Vagina (tissue), 2 donors: ENCODE results near the gene FCHSD2. TPM values are rescaled to one million over a fixed set of nuclear protein-coding genes. Genes with fewer than 3 reads are reported as not detected.

Source experiments
- DNase-seq, 2 donors: peaks; one replicate each; pipeline ENCODE4 v3.0.0-alpha.2; 2017; ENCODE audit errors: extremely low spot score in 2 of 2
- H3K27ac ChIP-seq: fragments of 200-600 bp; sonication (generic); one replicate; pipeline ENCODE4 v1.5.1; 2019
- H3K27me3 ChIP-seq: fragments of 200-600 bp; sonication (generic); one replicate; pipeline ENCODE4 v1.5.1; 2019
- H3K36me3 ChIP-seq, 2 donors: fragments of 200-600 bp; sonication (generic); one replicate each; pipeline ENCODE4 v1.5.1; 2017 to 2019
- H3K4me1 ChIP-seq: fragments of 200-600 bp; sonication (generic); one replicate; pipeline ENCODE4 v1.5.1; 2019
- H3K4me3 ChIP-seq, 2 donors: fragments of 200-600 bp; sonication (generic); 1 replicate in 1 of 2; 2 replicates in 1 of 2; pipeline ENCODE4 v1.5.1; 2016 to 2019
- H3K9me3 ChIP-seq: fragments of 200-600 bp; sonication (generic); one replicate; pipeline ENCODE4 v1.5.1; 2019
- CTCF ChIP-seq, 3 experiments: fragments of 450-650 bp in 2 of 3; fragments of 200-600 bp in 1 of 3; sonication (generic) in 1 of 3; IDR thresholded peaks; one replicate each; pipeline ENCODE4 v1.5.1; 2017 to 2019; ENCODE audit warnings: antibody characterized with exemption in 3 of 3, mild to moderate bottlenecking in 2 of 3, moderate library complexity in 2 of 3
- POLR2A ChIP-seq, 2 donors: fragments of 450-650 bp; IDR thresholded peaks; one replicate each; pipeline ENCODE4 v1.6.1; 2017; ENCODE audit warnings: antibody characterized with exemption in 2 of 2, mild to moderate bottlenecking in 2 of 2, moderate library complexity in 2 of 2
- POLR2AphosphoS5 ChIP-seq, 2 donors: sonication (generic); formaldehyde crosslinking; IDR thresholded peaks; one replicate each; pipeline ENCODE4 v1.9.0; 2017; ENCODE audit warnings: antibody characterized with exemption in 2 of 2, mild to moderate bottlenecking in 2 of 2, low read depth in 1 of 2; ENCODE audit not compliant: insufficient read depth in 1 of 2
- intact Hi-C: fragments of 100-400 bp; cut with DNase I; formaldehyde crosslinking; loops from one replicate; pipeline ENCODE4 v1.15.1; 2023
- total RNA-seq: library from RNA; depleted of rRNA; stranded (reverse); fragments of >200 nt; gene quantifications from one replicate; pipeline ENCODE4 v1.2.3, GENCODE V29; 2016

The FCHSD2 gene
- total RNA-seq, 1 donor from 2014 or later, result 15.7 TPM

GRCh38 chr11:73003088-73003487, 139.0 kb downstream of the FCHSD2 start:
- no peak for DNase-seq
- TF ChIP-seq POLR2A (IDR thresholded peaks at IDR 0.05) (no peak), POLR2AphosphoS5 (IDR thresholded peaks at IDR 0.05; ENCODE audit: insufficient read depth in 1 of 2, low read depth in 1 of 2) (no peak), CTCF (IDR thresholded peaks at IDR 0.05) (no peak)
- intact Hi-C loops, result no loop called here
- Histone ChIP-seq H3K27ac (no peak overlapping the region), H3K9me3 (no peaks in the 10 kb centered on the region), H3K27me3 (no peaks in the 10 kb centered on the region), H3K4me1 (no peaks in the 10 kb centered on the region), H3K4me3 (no peak overlapping the region), H3K36me3 (no peaks in the 10 kb centered on the region)

- no peaks in the 10 kb centered on the region for H3K27me3 ChIP-seq
- H3K4me3 ChIP-seq, result no peak overlapping the region
- no peak for TF ChIP-seq POLR2A (IDR thresholded peaks at IDR 0.05)
- TF ChIP-seq CTCF (IDR thresholded peaks at IDR 0.05), result no peak
- TF ChIP-seq POLR2AphosphoS5 (IDR thresholded peaks at IDR 0.05; ENCODE audit: insufficient read depth in 1 of 2, low read depth in 1 of 2), result no peak
- no peaks in the 10 kb centered on the region for H3K36me3 ChIP-seq
- DNase-seq, result no peak
- H3K9me3 ChIP-seq, result no peaks in the 10 kb centered on the region
- no peaks in the 10 kb centered on the region for H3K4me1 ChIP-seq
- H3K27ac ChIP-seq, result no peak overlapping the region
- intact Hi-C loops, result no loop called here
Observed at GRCh38 chr11:73002214-73002613, 139.9 kb downstream of the FCHSD2 start.

GRCh38 chr11:73001615-73002014, 140.5 kb downstream of the FCHSD2 start:
- Histone ChIP-seq H3K36me3 (no peaks in the 10 kb centered on the region), H3K9me3 (no peaks in the 10 kb centered on the region), H3K27ac (no peak overlapping the region), H3K27me3 (no peaks in the 10 kb centered on the region), H3K4me1 (peaks cover 4% of the 10 kb centered on the region), H3K4me3 (no peak overlapping the region)
- TF ChIP-seq POLR2A (IDR thresholded peaks at IDR 0.05), result no peak
- TF ChIP-seq CTCF (IDR thresholded peaks at IDR 0.05), result no peak
- TF ChIP-seq POLR2AphosphoS5 (IDR thresholded peaks at IDR 0.05; ENCODE audit: insufficient read depth in 1 of 2, low read depth in 1 of 2), result no peak
- intact Hi-C loops, result no loop called here
- no peak for DNase-seq

- intact Hi-C loops, result no loop called here
- no peak overlapping the region for H3K27ac ChIP-seq
- no peak overlapping the region for H3K4me3 ChIP-seq
- no peaks in the 10 kb centered on the region for H3K36me3 ChIP-seq
- H3K9me3 ChIP-seq, result no peaks in the 10 kb centered on the region
- no peaks in the 10 kb centered on the region for H3K27me3 ChIP-seq
- H3K4me1 ChIP-seq, result peaks cover 6% of the 10 kb centered on the region
- DNase-seq, result no peak
- no peak for TF ChIP-seq CTCF (IDR thresholded peaks at IDR 0.05)
- TF ChIP-seq POLR2AphosphoS5 (IDR thresholded peaks at IDR 0.05; ENCODE audit: insufficient read depth in 1 of 2, low read depth in 1 of 2), result no peak
- TF ChIP-seq POLR2A (IDR thresholded peaks at IDR 0.05), result no peak
Observed at GRCh38 chr11:72998676-72999075, 143.4 kb downstream of the FCHSD2 start.

GRCh38 chr11:72996959-72997358, 145.2 kb downstream of the FCHSD2 start:
- intact Hi-C loops, result no loop called here

More at GRCh38 chr11:72996959-72997358, 145.2 kb downstream of the FCHSD2 start:
- Histone ChIP-seq H3K27ac (no peak overlapping the region), H3K4me3 (no peak overlapping the region), H3K27me3 (no peaks in the 10 kb centered on the region), H3K9me3 (no peaks in the 10 kb centered on the region), H3K36me3 (no peaks in the 10 kb centered on the region), H3K4me1 (peaks cover 6% of the 10 kb centered on the region)
- no peak for DNase-seq
- TF ChIP-seq CTCF (IDR thresholded peaks at IDR 0.05) (no peak), POLR2AphosphoS5 (IDR thresholded peaks at IDR 0.05; ENCODE audit: insufficient read depth in 1 of 2, low read depth in 1 of 2) (no peak), POLR2A (IDR thresholded peaks at IDR 0.05) (no peak)
